GM23338 (cell line): ENCODE data around the gene CYP24A1. TPM values are rescaled to one million over a fixed set of nuclear protein-coding genes. Genes with fewer than 3 reads are reported as not detected.

Experiments
- ATAC-seq: fragments of 200-7000 bp; cut with Tn5 transposase; 3 replicates; pipeline ENCODE4 v1.9.1; 2020
- DNase-seq: peaks from one replicate; pipeline ENCODE4 v3.0.0-alpha.2; 2015; ENCODE audit warnings: low spot score
- H2AFZ ChIP-seq: fragments of 200-600 bp; sonication (generic); 2 replicates; pipeline ENCODE4 v1.8.0; 2016; ENCODE audit warnings: antibody characterized with exemption, mild to moderate bottlenecking, moderate library complexity
- H3F3A ChIP-seq: fragments of 200-600 bp; sonication (generic); replicated peaks from 2 replicates; pipeline ENCODE4 v1.8.0; 2017; ENCODE audit warnings: antibody characterized with exemption, mixed run types, low read depth
- H3K27ac ChIP-seq: fragments of 200-600 bp; sonication (generic); 2 replicates; pipeline ENCODE4 v1.6.1; 2016; ENCODE audit warnings: low read depth
- H3K27me3 ChIP-seq: fragments of 200-600 bp; sonication (generic); 2 replicates; pipeline ENCODE4 v1.8.0; 2016; ENCODE audit warnings: mild to moderate bottlenecking, mixed run types, moderate library complexity; ENCODE audit not compliant: insufficient read depth
- H3K36me3 ChIP-seq: fragments of 200-600 bp; sonication (generic); 2 replicates; pipeline ENCODE4 v1.8.0; 2016; ENCODE audit warnings: mild to moderate bottlenecking; ENCODE audit not compliant: insufficient read depth
- H3K4me1 ChIP-seq: fragments of 200-600 bp; sonication (generic); 2 replicates; pipeline ENCODE4 v1.8.0; 2016; ENCODE audit warnings: mild to moderate bottlenecking, moderate library complexity; ENCODE audit not compliant: insufficient read depth
- H3K4me2 ChIP-seq: fragments of 200-600 bp; sonication (generic); 2 replicates; pipeline ENCODE4 v1.7.1; 2017; ENCODE audit warnings: mixed run types
- H3K4me3 ChIP-seq: fragments of 200-600 bp; sonication (generic); 2 replicates; pipeline ENCODE4 v1.6.1; 2016; ENCODE audit warnings: mixed run types
- H3K79me2 ChIP-seq: fragments of 200-600 bp; sonication (generic); replicated peaks from 2 replicates; pipeline ENCODE4 v1.8.0; 2017; ENCODE audit warnings: mild to moderate bottlenecking; ENCODE audit not compliant: insufficient read depth
- H3K9me2 ChIP-seq: fragments of 200-600 bp; sonication (generic); 2 replicates; pipeline ENCODE4 v1.8.0; 2017; ENCODE audit not compliant: insufficient read depth
- H4K20me1 ChIP-seq: fragments of 200-600 bp; sonication (generic); replicated peaks from 2 replicates; pipeline ENCODE4 v1.8.0; 2017; ENCODE audit warnings: mild to moderate bottlenecking; ENCODE audit not compliant: insufficient read depth
- H3K27ac Mint-ChIP-seq: 2 replicates; pipeline ENCODE4 v1.8.0; 2020; ENCODE audit warnings: inconsistent platforms, mild to moderate bottlenecking, moderate library complexity, mixed read lengths
- H3K27me3 Mint-ChIP-seq: 3 replicates; pipeline ENCODE4 v1.8.0; 2022; ENCODE audit warnings: low read depth, mild to moderate bottlenecking, moderate library complexity, mixed read lengths, inconsistent platforms; ENCODE audit not compliant: insufficient read depth, poor library complexity
- H3K36me3 Mint-ChIP-seq: 3 replicates; pipeline ENCODE4 v1.8.0; 2021; ENCODE audit warnings: low read depth, mild to moderate bottlenecking, inconsistent platforms, moderate library complexity, mixed read lengths
- H3K4me1 Mint-ChIP-seq: 3 replicates; pipeline ENCODE4 v1.8.0; 2020; ENCODE audit warnings: mild to moderate bottlenecking, inconsistent platforms, mixed read lengths
- H3K4me3 Mint-ChIP-seq: 3 replicates; pipeline ENCODE4 v1.8.0; 2021; ENCODE audit warnings: moderate library complexity, mild to moderate bottlenecking, inconsistent platforms, mixed read lengths
- H3K9me3 Mint-ChIP-seq: 3 replicates; pipeline ENCODE4 v1.8.0; 2020; ENCODE audit warnings: moderate library complexity, mild to moderate bottlenecking, inconsistent platforms, mixed read lengths
- CREB1 ChIP-seq: fragments of 250-450 bp; sonication (Bioruptor Pico); IDR thresholded peaks from 2 replicates; pipeline ENCODE4 v1.5.0; 2020; ENCODE audit warnings: low read depth, mild to moderate bottlenecking, moderate library complexity
- ETS1 ChIP-seq: IDR thresholded peaks from 2 replicates; pipeline ENCODE4 v1.6.1; 2016; ENCODE audit warnings: antibody characterized with exemption
- EZH2 ChIP-seq: fragments of 200-600 bp; sonication (generic); IDR thresholded peaks from one replicate; pipeline ENCODE4 v1.8.0; 2017; ENCODE audit warnings: antibody characterized with exemption, mild to moderate bottlenecking, low read depth; ENCODE audit not compliant: unreplicated experiment
- EZH2phosphoT487 ChIP-seq: fragments of 200-600 bp; sonication (generic); IDR thresholded peaks from one replicate; pipeline ENCODE4 v1.8.1; 2018; ENCODE audit warnings: antibody characterized with exemption; ENCODE audit not compliant: unreplicated experiment
- JUNB ChIP-seq: IDR thresholded peaks from one replicate; pipeline ENCODE4 v1.6.1; 2016; ENCODE audit warnings: antibody characterized with exemption; ENCODE audit not compliant: unreplicated experiment
- NANOG ChIP-seq: IDR thresholded peaks from 2 replicates; pipeline ENCODE4 v1.6.1; 2016; ENCODE audit warnings: antibody characterized with exemption, borderline replicate concordance
- POLR2AphosphoS5 ChIP-seq: IDR thresholded peaks from 2 replicates; pipeline ENCODE4 v1.6.1; 2016; ENCODE audit warnings: antibody characterized with exemption, low read depth
- REST ChIP-seq: IDR thresholded peaks from one replicate; pipeline ENCODE4 v1.6.1; 2018; ENCODE audit warnings: antibody characterized with exemption; ENCODE audit not compliant: unreplicated experiment
- STAT1 ChIP-seq: IDR thresholded peaks from one replicate; pipeline ENCODE4 v1.6.1; 2016; ENCODE audit warnings: antibody characterized with exemption; ENCODE audit not compliant: unreplicated experiment
- ZNF114 ChIP-seq: fragments of 250-450 bp; sonication (Bioruptor Pico); IDR thresholded peaks from 2 replicates; pipeline ENCODE4 v1.5.0; 2020; ENCODE audit warnings: mild to moderate bottlenecking, moderate library complexity
- ZNF331 ChIP-seq: fragments of 250-450 bp; sonication (Bioruptor Pico); IDR thresholded peaks from 2 replicates; pipeline ENCODE4 v1.5.0; 2020; ENCODE audit warnings: low read depth, mild to moderate bottlenecking, moderate library complexity
- ZNF462 ChIP-seq: fragments of 250-450 bp; sonication (Bioruptor Pico); IDR thresholded peaks from 2 replicates; pipeline ENCODE4 v1.5.0; 2020; ENCODE audit warnings: mild to moderate bottlenecking, moderate library complexity
- polyA plus RNA-seq: library from polyadenylated mRNA; unstranded; fragments of >200 nt; fragmentation: Nextera tagmentation; extraction: Ambion mirVana; gene quantifications from 2 replicates; pipeline ENCODE4 v1.2.1, GENCODE V29; 2016
- total RNA-seq: library from RNA; depleted of rRNA; stranded (reverse); fragments of >200 nt; shearing (Covaris generic); gene quantifications from 2 replicates; pipeline ENCODE4 v1.2.3, GENCODE V29; 2014
- TF ChIP-seq, protein P1 (sequence below), 2 experiments: fragments of 200-600 bp in 1 of 2; sonication (generic) in 1 of 2; conservative IDR thresholded peaks; 2 replicates each; pipeline versions ENCODE4 v1.5.1 to v1.6.1; 2016 to 2017; ENCODE audit warnings: antibody characterized with exemption in 2 of 2, low read depth in 2 of 2, mild to moderate bottlenecking in 2 of 2, moderate library complexity in 1 of 2

The CYP24A1 gene
- total and polyA plus RNA-seq, 2 experiments from 2014 or later, result 0.10 TPM; not detected in 1

- Mint-ChIP-seq H3K9me3 (no peaks in the 10 kb centered on the region), H3K27ac (peak overlapping the region; percentile 87; the same call in 1 of the 2 replicates), H3K27me3 (peaks cover 5% of the 10 kb centered on the region), H3K4me1 (peaks cover 41% of the 10 kb centered on the region), H3K4me3 (no peak overlapping the region), H3K36me3 (peaks cover 39% of the 10 kb centered on the region)
- no peak overlapping the region for H3K4me2 ChIP-seq
- H3K27me3 ChIP-seq, result no peaks in the 10 kb centered on the region
- no peaks in the 10 kb centered on the region for H3K9me2 ChIP-seq
- H3K27ac ChIP-seq, result no peak overlapping the region
- H3K4me3 ChIP-seq, result no peak overlapping the region
- DNase-seq (no peak), ATAC-seq (no peak)
- H4K20me1 ChIP-seq, result peaks cover 22% of the 10 kb centered on the region
- no peak for TF ChIP-seq ETS1
- TF ChIP-seq EZH2phosphoT487, result no peak
- TF ChIP-seq EZH2, result no peak
- TF ChIP-seq ZNF462 (CRISPR knock-in tag), result no peak
- TF ChIP-seq NANOG, result no peak
- no peak for TF ChIP-seq ZNF331 (CRISPR knock-in tag)
- no peak for TF ChIP-seq REST
- no peak for TF ChIP-seq JUNB
- TF ChIP-seq ZNF114 (CRISPR knock-in tag), result no peak
- TF ChIP-seq CREB1, result no peak
- no peak for TF ChIP-seq POLR2AphosphoS5
- TF ChIP-seq, protein P1, sequence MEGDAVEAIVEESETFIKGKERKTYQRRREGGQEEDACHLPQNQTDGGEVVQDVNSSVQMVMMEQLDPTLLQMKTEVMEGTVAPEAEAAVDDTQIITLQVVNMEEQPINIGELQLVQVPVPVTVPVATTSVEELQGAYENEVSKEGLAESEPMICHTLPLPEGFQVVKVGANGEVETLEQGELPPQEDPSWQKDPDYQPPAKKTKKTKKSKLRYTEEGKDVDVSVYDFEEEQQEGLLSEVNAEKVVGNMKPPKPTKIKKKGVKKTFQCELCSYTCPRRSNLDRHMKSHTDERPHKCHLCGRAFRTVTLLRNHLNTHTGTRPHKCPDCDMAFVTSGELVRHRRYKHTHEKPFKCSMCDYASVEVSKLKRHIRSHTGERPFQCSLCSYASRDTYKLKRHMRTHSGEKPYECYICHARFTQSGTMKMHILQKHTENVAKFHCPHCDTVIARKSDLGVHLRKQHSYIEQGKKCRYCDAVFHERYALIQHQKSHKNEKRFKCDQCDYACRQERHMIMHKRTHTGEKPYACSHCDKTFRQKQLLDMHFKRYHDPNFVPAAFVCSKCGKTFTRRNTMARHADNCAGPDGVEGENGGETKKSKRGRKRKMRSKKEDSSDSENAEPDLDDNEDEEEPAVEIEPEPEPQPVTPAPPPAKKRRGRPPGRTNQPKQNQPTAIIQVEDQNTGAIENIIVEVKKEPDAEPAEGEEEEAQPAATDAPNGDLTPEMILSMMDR (conservative IDR thresholded peaks at IDR 0.05; ENCODE audit: low read depth in 2 of 2), result no peak
- TF ChIP-seq STAT1, result no peak
- peaks cover 28% of the 10 kb centered on the region for H3K36me3 ChIP-seq
- H3K79me2 ChIP-seq, result peaks cover 39% of the 10 kb centered on the region
- no peak overlapping the region for H2AFZ ChIP-seq
- peaks cover 21% of the 10 kb centered on the region for H3K4me1 ChIP-seq
- H3F3A ChIP-seq, result no peaks in the 10 kb centered on the region
Measured at GRCh38 chr20:54218470-54218869, 44.7 kb upstream of the CYP24A1 start.
